WTC11 (cell line): ENCODE data around the gene ATRX.

ENCODE experiments used
- ATF2 ChIP-seq: sonication (generic); formaldehyde crosslinking; IDR thresholded peaks from 2 replicates; pipeline ENCODE4 v1.8.1; 2022; ENCODE audit warnings: low read depth, missing genetic modification reagents, borderline replicate concordance
- CTCF ChIP-seq: fragments of 200-600 bp; IDR thresholded peaks from 2 replicates; pipeline ENCODE4 v1.8.0; 2022; ENCODE audit warnings: antibody characterized with exemption
- E2F5 ChIP-seq: sonication (generic); formaldehyde crosslinking; IDR thresholded peaks from 2 replicates; pipeline ENCODE4 v1.8.1; 2022; ENCODE audit warnings: mild to moderate bottlenecking, moderate library complexity, missing genetic modification reagents
- ELF4 ChIP-seq: sonication (generic); formaldehyde crosslinking; IDR thresholded peaks from 2 replicates; pipeline ENCODE4 v1.8.1; 2022; ENCODE audit warnings: low read depth, mild to moderate bottlenecking, moderate library complexity, missing genetic modification reagents
- FOXJ3 ChIP-seq: sonication (generic); formaldehyde crosslinking; IDR thresholded peaks from 2 replicates; pipeline ENCODE4 v1.9.0; 2021; ENCODE audit warnings: missing genetic modification reagents, mild to moderate bottlenecking, borderline replicate concordance
- FOXK1 ChIP-seq: sonication (generic); formaldehyde crosslinking; IDR thresholded peaks from 2 replicates; pipeline ENCODE4 v1.8.0; 2022; ENCODE audit warnings: mild to moderate bottlenecking, moderate library complexity, missing genetic modification reagents
- MAX ChIP-seq: sonication (generic); formaldehyde crosslinking; IDR thresholded peaks from 2 replicates; pipeline ENCODE4 v1.8.0; 2022; ENCODE audit warnings: mild to moderate bottlenecking, missing genetic modification reagents
- NR2C2 ChIP-seq: sonication (generic); formaldehyde crosslinking; IDR thresholded peaks from 2 replicates; pipeline ENCODE4 v1.8.0; 2022; ENCODE audit warnings: mild to moderate bottlenecking, missing genetic modification reagents
- SMAD3 ChIP-seq: sonication (generic); formaldehyde crosslinking; IDR thresholded peaks from 2 replicates; pipeline ENCODE4 v1.8.0; 2022; ENCODE audit warnings: missing genetic modification reagents, mild to moderate bottlenecking, borderline replicate concordance
- SP1 ChIP-seq: sonication (generic); formaldehyde crosslinking; conservative IDR thresholded peaks from 2 replicates; pipeline ENCODE4 v1.8.1; 2022; ENCODE audit warnings: missing genetic modification reagents
- TP53 ChIP-seq: sonication (generic); formaldehyde crosslinking; IDR thresholded peaks from 2 replicates; pipeline ENCODE4 v1.8.1; 2023; ENCODE audit warnings: mild to moderate bottlenecking, missing genetic modification reagents
- USF2 ChIP-seq: sonication (generic); formaldehyde crosslinking; IDR thresholded peaks from 2 replicates; pipeline ENCODE4 v1.8.1; 2023; ENCODE audit warnings: mild to moderate bottlenecking, missing genetic modification reagents, moderate library complexity

GRCh38 chrX:77617206-77617605 lies 168.8 kb downstream of the ATRX start:
- TF ChIP-seq MAX (CRISPR knock-in tag) (no peak), SP1 (CRISPR knock-in tag) (no peak), ATF2 (no peak), CTCF (no peak), TP53 (CRISPR knock-in tag) (no peak), NR2C2 (CRISPR knock-in tag) (no peak), SMAD3 (CRISPR knock-in tag) (no peak), USF2 (CRISPR knock-in tag) (no peak), FOXJ3 (CRISPR knock-in tag) (no peak), E2F5 (CRISPR knock-in tag) (no peak), FOXK1 (CRISPR knock-in tag) (no peak), ELF4 (CRISPR knock-in tag) (no peak)
